ENCODE results near the gene ATG4C.

ATG4C gene

DNA sequence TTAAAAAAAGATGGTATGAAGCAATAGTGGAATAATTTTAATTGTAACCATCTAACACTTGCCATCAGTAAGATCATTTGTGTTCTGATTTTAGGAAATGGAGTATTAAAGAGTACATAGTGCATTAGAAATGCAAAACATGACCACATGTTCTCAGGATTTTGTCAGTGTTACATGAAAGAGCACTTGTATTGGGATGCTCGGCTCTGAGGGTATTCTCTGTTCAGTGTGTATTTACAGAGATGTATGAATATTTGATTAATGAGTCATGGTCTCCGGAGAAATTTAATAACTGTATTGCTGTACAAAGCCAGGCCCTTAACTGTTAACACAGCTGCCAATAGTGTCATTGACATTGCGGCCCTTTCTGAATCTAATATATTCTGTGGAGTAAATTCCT lies 91.7 kb downstream of the ATG4C start:
- TF ChIP-seq, protein P1, sequence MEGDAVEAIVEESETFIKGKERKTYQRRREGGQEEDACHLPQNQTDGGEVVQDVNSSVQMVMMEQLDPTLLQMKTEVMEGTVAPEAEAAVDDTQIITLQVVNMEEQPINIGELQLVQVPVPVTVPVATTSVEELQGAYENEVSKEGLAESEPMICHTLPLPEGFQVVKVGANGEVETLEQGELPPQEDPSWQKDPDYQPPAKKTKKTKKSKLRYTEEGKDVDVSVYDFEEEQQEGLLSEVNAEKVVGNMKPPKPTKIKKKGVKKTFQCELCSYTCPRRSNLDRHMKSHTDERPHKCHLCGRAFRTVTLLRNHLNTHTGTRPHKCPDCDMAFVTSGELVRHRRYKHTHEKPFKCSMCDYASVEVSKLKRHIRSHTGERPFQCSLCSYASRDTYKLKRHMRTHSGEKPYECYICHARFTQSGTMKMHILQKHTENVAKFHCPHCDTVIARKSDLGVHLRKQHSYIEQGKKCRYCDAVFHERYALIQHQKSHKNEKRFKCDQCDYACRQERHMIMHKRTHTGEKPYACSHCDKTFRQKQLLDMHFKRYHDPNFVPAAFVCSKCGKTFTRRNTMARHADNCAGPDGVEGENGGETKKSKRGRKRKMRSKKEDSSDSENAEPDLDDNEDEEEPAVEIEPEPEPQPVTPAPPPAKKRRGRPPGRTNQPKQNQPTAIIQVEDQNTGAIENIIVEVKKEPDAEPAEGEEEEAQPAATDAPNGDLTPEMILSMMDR (IDR thresholded peaks at IDR 0.05; ENCODE audit: low read depth, low read length): no peak
- no peak for DNase-seq (ENCODE audit: extremely low read depth, low read depth)

DNA sequence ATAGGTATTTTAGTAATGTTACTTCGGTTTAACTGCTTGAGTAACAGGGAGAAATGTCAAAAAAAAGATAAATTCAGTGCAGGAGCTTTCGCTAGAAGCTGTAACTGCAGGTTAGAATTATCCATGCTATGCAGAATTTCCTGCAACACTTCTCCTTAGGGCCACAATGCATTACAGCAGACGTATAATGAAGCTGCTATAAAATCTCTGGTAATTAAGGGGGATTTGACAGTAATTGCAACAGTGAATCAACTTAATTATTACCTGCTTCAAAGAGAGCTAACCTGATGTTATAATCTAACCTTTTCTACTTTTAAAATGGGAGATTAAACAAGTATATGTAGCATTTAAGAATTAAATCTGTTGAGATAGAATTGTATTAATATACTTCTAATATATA lies 92.6 kb downstream of the ATG4C start:
- no peak for DNase-seq (ENCODE audit: extremely low read depth, low read depth)
- TF ChIP-seq, protein P1 (IDR thresholded peaks at IDR 0.05; ENCODE audit: low read depth, low read length): no peak

DNA sequence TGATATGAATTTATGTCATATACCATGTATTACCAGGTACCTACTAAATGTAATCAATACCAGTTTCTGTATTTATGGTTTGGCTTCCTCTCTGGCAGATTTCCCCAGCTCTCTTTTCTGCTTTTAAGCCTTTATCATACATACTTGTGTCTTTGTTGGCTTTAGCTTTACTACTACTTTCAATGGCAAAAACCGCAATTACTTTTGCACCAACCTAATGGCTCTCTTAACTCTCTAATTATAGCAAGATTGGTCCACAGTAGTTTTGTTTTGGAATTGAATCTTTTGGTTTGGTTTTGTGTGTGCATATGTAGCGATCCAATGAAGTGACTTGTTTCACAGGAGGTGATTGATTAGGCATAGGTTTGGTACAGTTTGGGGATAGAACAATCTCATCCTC lies 93.6 kb downstream of the ATG4C start:
- TF ChIP-seq, protein P1 (IDR thresholded peaks at IDR 0.05; ENCODE audit: low read depth, low read length): no peak
- no peak for DNase-seq (ENCODE audit: extremely low read depth, low read depth)

DNA sequence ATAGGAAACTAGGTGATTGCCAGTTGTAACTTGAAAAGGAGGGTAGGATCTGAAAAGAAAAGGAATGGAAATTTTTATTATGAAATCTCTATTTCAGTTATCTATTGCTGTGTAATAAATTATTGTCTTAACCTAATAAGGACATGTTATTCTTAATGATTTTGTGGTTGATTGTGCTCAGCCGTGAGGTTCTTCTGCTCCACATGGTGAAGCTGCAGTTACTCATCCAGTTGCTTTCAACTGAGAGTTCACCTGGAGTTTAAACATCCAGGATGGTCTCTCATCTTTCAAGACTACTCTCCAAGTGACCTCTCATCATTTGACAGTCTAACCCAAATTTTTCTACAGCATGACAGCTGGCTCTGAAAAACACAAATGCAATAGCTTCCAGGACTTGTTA lies 96.0 kb downstream of the ATG4C start:
- DNase-seq (ENCODE audit: extremely low read depth, low read depth): no peak
- TF ChIP-seq, protein P1 (IDR thresholded peaks at IDR 0.05; ENCODE audit: low read depth, low read length): no peak

DNA sequence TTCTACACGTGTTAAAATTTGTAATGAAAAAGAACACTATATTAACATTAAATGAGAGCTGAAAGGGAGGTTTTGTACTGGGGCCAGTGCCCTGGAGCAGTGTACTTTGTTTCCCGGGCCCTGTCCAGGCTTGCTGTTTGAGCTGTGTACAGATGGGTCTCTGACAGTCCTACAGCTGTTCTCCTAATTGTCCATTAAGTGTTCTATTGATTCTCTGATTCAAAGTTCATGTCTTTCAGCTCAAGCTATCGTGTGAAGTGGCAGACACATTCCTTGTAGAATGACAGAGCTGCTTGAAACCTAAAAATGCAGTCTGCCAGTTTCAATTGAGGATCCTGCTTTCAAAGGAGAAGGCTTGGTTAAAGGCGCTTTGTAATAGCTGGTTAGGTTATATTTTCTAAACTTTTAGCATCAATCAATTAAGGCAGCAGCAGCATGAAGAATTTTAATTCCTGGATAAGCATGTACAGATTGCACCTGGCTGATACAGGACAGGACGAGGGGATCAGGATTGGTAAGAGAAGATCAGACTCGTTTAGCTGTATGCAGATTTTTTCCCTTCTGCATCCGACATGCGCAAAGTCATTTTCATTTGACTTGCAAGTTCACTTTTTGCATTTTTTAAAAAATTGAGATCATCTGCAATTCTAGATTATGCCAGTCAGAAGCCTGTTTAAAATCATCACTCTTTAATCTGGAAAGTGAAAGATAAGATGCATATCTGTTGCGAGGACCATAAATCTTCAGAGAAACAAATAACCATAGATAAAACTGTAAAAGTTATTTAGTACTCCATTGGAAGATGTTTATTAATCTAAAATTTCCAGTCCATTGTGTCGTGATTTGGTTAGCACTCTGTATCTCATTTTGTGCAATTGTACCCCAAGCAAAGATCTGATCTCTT lies 98.5 kb downstream of the ATG4C start:
- no peak for DNase-seq (ENCODE audit: extremely low read depth, low read depth)
- TF ChIP-seq, protein P1 (IDR thresholded peaks at IDR 0.05; ENCODE audit: low read depth, low read length): no peak

DNA sequence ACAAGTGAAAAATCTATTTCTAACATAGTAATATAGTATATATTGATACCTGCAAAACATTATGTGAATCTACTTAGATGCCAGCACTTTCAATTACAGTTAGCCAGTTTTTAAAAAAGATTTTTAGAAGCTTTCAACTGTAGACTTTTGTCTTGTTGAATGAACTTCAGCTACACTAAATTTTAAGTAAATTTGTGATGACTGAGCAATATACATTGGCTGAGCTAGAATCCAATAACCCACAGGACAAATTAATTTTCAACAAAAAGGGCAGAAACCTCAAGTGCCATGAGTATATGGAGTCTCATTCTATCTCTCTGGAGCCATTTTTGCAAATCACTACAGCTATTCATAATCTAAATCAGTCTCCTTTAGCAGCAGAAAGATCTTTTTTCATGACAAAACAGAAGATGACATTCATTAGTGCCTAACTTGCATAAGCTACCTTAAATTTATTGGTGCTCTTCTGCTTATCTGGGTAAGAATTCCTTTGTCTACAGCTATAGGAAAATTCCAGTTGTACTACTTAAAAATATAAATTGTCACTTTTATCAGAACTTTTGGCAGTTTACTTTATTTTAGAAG lies 100.3 kb downstream of the ATG4C start:
- TF ChIP-seq, protein P1 (IDR thresholded peaks at IDR 0.05; ENCODE audit: low read depth, low read length): no peak
- DNase-seq (ENCODE audit: extremely low read depth, low read depth): no peak

DNA sequence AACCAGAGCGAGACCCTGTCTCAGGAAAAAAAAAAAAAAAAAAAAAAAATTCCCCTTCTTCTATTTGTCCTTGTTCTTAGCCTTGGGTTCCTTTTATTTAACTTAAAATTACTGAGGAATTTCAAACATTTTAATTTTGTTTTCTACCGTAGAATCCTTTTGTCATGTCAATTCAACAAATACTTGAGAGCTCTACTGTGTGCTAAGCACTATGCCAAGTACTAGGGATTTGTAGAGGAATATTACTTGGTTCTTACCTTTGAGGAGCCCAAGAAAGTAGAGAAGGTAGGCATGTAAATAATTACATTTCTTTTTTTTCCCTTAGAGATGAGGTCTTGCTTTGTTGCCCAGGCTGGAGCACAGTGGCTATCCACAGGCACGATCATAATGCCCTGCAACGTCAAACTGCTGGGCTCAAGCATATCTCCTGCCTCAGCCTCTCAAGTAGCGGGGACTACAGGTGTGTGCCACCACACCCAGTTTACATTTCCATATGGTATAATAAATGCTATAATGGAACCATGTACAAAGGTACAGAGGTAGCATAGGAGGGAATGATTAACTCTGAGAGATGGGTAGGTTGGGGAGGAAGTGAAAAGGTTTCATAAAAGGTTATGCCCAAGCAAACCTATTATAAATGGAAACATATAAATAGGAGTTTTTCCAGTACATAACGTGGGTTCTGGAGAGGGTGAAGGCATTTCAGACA lies 104.0 kb downstream of the ATG4C start:
- DNase-seq (ENCODE audit: extremely low read depth, low read depth): no peak

More for the DNA sequence above, 104.0 kb downstream of the ATG4C start:
- TF ChIP-seq, protein P1 (IDR thresholded peaks at IDR 0.05; ENCODE audit: low read depth, low read length): no peak

Data from AG09319 (cell line).